ENCODE data around the gene DHRSX. TPM values are rescaled to one million over a fixed set of nuclear protein-coding genes. Genes with fewer than 3 reads are reported as not detected.
"Not testable (repeated sequence)": the region's sequence is repeated elsewhere in the genome, so short reads cannot be mapped to it uniquely, and the experiment has no call there.

The DHRSX gene
- total and polyA plus RNA-seq, 9 of the 15 experiments (the other 6 are each of a cell fraction or from before 2014, with no cell fraction given): 0.59 to 11.0 (median 6.2) TPM

DNA sequence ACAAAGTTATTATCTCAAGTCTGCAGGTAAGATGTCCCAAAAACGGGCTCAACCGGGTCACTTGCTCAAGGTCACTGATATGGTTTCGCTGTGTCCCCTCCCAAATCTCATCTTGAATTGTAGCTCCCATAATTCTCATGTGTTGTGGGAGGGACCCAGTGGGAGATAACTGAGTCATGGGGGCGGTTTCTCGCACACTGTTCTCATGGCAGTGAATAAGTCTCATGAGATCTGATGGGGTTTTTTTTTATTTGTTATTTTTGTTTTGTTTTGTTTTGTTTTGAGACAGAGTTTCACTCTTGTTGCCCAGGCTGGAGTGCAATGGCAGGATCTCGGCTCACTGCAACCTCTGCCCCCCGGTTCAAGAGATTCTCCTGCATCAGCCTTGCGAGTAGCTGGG is 4.6 kb upstream of the DHRSX start:
- FAIRE-seq; in situ Hi-C loops (cut with MboI); BruUV-seq (replicated peaks); H3K79me2 ChIP-seq (ENCODE audit: control insufficient read depth, insufficient read depth, low read length); H3K4me3 ChIP-seq; CTCF ChIA-PET (ENCODE audit: low intra/inter-chr PET ratio); H4K20me1 ChIP-seq (replicated peaks; ENCODE audit: control insufficient read depth, insufficient read depth, low read length); H3K27ac ChIP-seq (ENCODE audit: extremely low read depth, low read depth, low read length); POLR2A ChIA-PET; H2AFZ ChIP-seq (ENCODE audit: low read depth, low read length); H3K4me2 ChIP-seq (ENCODE audit: insufficient read depth, low read length); H3K27me3 ChIP-seq (ENCODE audit: control insufficient read depth in 2 of 2, insufficient read depth in 2 of 2, low read length in 2 of 2); H3K9me1 ChIP-seq (ENCODE audit: control insufficient read depth, insufficient read depth, low read length); ATAC-seq; H3K9ac ChIP-seq (ENCODE audit: insufficient read depth in 1 of 2, low read depth in 2 of 2, low read length in 2 of 2); H3K36me3 ChIP-seq (ENCODE audit: control insufficient read depth, insufficient read depth, low read length); H3K9me3 ChIP-seq (replicated peaks; ENCODE audit: control insufficient read depth, insufficient read depth, low read depth, low read length); intact Hi-C loops (cut with micrococcal nuclease): not testable (repeated sequence)
- TF ChIP-seq ESRRA (IDR thresholded peaks at IDR 0.05; ENCODE audit: borderline replicate concordance, low read depth) (peak; percentile 76), NFE2 (IDR thresholded peaks at IDR 0.05; ENCODE audit: low read depth) (0 out of 2 replicates have a peak, but pooled peaks have one; percentile 9)
- H3K4me1 ChIP-seq (replicated peaks in 1 of 2; ENCODE audit: control insufficient read depth in 2 of 2, insufficient read depth in 2 of 2, low read length in 2 of 2): peaks cover 4 to 21% of the 10 kb centered on the region in 2 experiments; a peak in 4 of 5 replicates
- 56% methylated on average over 4 of the region's 8 CpGs for WGBS (ENCODE audit: insufficient coverage, low coverage, missing lambda C conversion rate)
- peak in 1 of 4 experiments; percentile 27 for DNase-seq (ENCODE audit: extremely low read depth in 1 of 4, low spot score in 3 of 4)

GRCh38 chrX:2504706-2505332 is 4.0 kb upstream of the DHRSX start:
- 0 out of 2 replicates have a peak, but pooled peaks have one; percentile 12 for TF ChIP-seq ZEB2 (IDR thresholded peaks at IDR 0.05)
- no peak for TF ChIP-seq NFIX (CRISPR knock-in tag; IDR thresholded peaks at IDR 0.05; ENCODE audit: low read depth)
- no peak for TF ChIP-seq CXXC5 (CRISPR knock-in tag; IDR thresholded peaks at IDR 0.05)
- TF ChIP-seq KLF10 (CRISPR knock-in tag; IDR thresholded peaks at IDR 0.05): no peak
- no peak for TF ChIP-seq NCOA4 (IDR thresholded peaks at IDR 0.05; ENCODE audit: partially characterized antibody)
- TF ChIP-seq, protein P1, sequence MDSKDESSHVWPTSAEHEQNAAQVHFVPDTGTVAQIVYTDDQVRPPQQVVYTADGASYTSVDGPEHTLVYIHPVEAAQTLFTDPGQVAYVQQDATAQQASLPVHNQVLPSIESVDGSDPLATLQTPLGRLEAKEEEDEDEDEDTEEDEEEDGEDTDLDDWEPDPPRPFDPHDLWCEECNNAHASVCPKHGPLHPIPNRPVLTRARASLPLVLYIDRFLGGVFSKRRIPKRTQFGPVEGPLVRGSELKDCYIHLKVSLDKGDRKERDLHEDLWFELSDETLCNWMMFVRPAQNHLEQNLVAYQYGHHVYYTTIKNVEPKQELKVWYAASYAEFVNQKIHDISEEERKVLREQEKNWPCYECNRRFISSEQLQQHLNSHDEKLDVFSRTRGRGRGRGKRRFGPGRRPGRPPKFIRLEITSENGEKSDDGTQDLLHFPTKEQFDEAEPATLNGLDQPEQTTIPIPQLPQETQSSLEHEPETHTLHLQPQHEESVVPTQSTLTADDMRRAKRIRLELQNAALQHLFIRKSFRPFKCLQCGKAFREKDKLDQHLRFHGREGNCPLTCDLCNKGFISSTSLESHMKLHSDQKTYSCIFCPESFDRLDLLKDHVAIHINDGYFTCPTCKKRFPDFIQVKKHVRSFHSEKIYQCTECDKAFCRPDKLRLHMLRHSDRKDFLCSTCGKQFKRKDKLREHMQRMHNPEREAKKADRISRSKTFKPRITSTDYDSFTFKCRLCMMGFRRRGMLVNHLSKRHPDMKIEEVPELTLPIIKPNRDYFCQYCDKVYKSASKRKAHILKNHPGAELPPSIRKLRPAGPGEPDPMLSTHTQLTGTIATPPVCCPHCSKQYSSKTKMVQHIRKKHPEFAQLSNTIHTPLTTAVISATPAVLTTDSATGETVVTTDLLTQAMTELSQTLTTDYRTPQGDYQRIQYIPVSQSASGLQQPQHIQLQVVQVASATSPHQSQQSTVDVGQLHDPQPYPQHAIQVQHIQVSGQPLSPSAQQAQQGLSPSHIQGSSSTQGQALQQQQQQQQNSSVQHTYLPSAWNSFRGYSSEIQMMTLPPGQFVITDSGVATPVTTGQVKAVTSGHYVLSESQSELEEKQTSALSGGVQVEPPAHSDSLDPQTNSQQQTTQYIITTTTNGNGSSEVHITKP (IDR thresholded peaks at IDR 0.05; ENCODE audit: partially characterized antibody): peak; percentile 93
- TF ChIP-seq MEF2D (tag; conservative IDR thresholded peaks at IDR 0.05; ENCODE audit: low read depth): no peak
- no peak for TF ChIP-seq MIER1 (IDR thresholded peaks at IDR 0.05; ENCODE audit: low read depth)
- TF ChIP-seq ZC3H11A (IDR thresholded peaks at IDR 0.05; ENCODE audit: low read depth, low read length): no peak
- no peak for TF ChIP-seq KDM2B (CRISPR knock-in tag; IDR thresholded peaks at IDR 0.05)
- no peak for TF ChIP-seq KDM1A (IDR thresholded peaks at IDR 0.05)
- in situ Hi-C loops (cut with MboI) (no loop called here), intact Hi-C loops (cut with micrococcal nuclease) (no loop called here)
- Histone ChIP-seq H3K4me1 (replicated peaks in 1 of 2; ENCODE audit: control insufficient read depth in 2 of 2, insufficient read depth in 2 of 2, low read length in 2 of 2) (peaks cover 4 to 24% of the 10 kb centered on the region in 2 experiments; a peak in 4 of 5 replicates), H3K9me1 (ENCODE audit: control insufficient read depth, insufficient read depth, low read length) (no peaks in the 10 kb centered on the region), H3K27me3 (ENCODE audit: control insufficient read depth in 2 of 2, insufficient read depth in 2 of 2, low read length in 2 of 2) (no peaks in the 10 kb centered on the region), H3K36me3 (ENCODE audit: control insufficient read depth, insufficient read depth, low read length) (no peaks in the 10 kb centered on the region), H4K20me1 (replicated peaks; ENCODE audit: control insufficient read depth, insufficient read depth, low read length) (no peaks in the 10 kb centered on the region), H3K4me2 (ENCODE audit: insufficient read depth, low read length) (no peak overlapping the region), H3K9ac (ENCODE audit: insufficient read depth in 1 of 2, low read depth in 2 of 2, low read length in 2 of 2) (no peak overlapping the region), H3K27ac (ENCODE audit: extremely low read depth, low read depth, low read length) (no peak overlapping the region), H3K79me2 (ENCODE audit: control insufficient read depth, insufficient read depth, low read length) (peaks cover 5% of the 10 kb centered on the region), H3K9me3 (replicated peaks; ENCODE audit: control insufficient read depth, insufficient read depth, low read depth, low read length) (no peaks in the 10 kb centered on the region), H3K4me3 (no peak overlapping the region), H2AFZ (ENCODE audit: low read depth, low read length) (no peak overlapping the region)
- BruUV-seq (replicated peaks): no TSS peak
- WGBS (ENCODE audit: insufficient coverage, low coverage, missing lambda C conversion rate): 44% methylated on average over 7 of the region's 7 CpGs
- no peak for DNase-seq (ENCODE audit: extremely low read depth in 1 of 4, low spot score in 3 of 4)
- ChIA-PET POLR2A (no interaction called here), CTCF (ENCODE audit: low intra/inter-chr PET ratio) (no interaction called here)
- no peak for ATAC-seq
- FAIRE-seq: no peak
